ENCODE measurements around the gene SUN1. TPM values are rescaled to one million over a fixed set of nuclear protein-coding genes. Genes with fewer than 3 reads are reported as not detected.

Gene SUN1
- total and polyA plus RNA-seq, 2 of the 8 experiments (the other 6 are each of a cell fraction or from before 2014, with no cell fraction given): 108 to 158 TPM

DNA sequence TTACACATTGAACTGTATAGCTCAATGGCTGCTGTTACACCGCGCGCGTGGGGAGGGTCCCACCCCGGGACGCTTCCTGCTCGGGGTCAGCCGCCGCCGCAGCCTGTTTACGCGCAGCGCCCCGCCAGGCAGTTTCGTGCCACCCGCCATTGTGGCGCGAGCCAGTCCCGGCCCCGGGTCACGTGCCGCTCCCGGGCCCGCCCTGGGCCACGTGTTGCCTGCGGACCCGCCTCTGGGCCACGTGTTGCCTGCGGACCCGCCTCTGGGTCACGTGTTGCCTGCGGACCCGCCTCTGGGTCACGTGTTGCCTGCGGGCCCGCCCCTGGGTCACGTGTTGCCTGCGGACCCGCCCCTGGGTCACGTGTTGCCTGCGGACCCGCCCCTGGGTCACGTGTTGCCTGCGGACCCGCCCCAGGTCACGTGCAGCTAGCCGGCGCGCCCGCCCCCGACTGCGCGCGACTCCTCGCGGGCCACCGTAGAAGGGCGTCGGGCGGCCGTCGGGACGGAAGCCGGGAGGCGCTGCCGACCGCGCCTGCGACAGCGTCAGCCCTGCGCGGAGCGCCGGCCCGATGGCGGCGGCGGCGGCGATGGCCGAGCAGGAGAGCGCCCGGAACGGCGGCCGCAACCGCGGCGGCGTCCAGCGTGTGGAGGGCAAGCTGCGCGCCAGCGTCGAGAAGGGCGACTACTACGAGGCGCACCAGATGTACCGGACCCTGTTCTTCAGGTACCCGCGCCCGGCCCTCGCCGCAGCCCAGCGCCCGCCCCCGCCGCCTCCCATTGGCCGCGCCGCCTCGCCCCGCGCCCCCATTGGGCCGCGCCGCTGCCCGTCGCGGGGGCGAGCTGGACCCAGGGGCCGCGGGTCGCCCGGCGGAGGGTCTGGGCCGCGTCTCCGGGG lies 44.0 kb downstream of the SUN1 start, which contains the start of gene GET4 (continued):
- TF ChIP-seq CBX8 (IDR thresholded peaks at IDR 0.05; ENCODE audit: borderline replicate concordance, low read depth, low read length): no peak
- peak; percentile 78 for TF ChIP-seq POLR2AphosphoS5 (IDR thresholded peaks at IDR 0.05; ENCODE audit: low read depth, low read length)
- peak; percentile 82 for TF ChIP-seq TAF1 (IDR thresholded peaks at IDR 0.05; ENCODE audit: low read depth, low read length)
- no peak for TF ChIP-seq RXRA (IDR thresholded peaks at IDR 0.05; ENCODE audit: insufficient read depth, low read depth, low read length)
- TF ChIP-seq SIRT6 (IDR thresholded peaks at IDR 0.05; ENCODE audit: low read length): no peak
- TF ChIP-seq TAF7 (optimal IDR thresholded peaks at IDR 0.05; ENCODE audit: borderline replicate concordance, low read depth, low read length): peak; percentile 69
- TF ChIP-seq KDM1A (IDR thresholded peaks at IDR 0.05; ENCODE audit: borderline replicate concordance, low read length): no peak
